Stimulated activated CD8-positive, alpha-beta memory T cell treated with anti-CD3 and anti-CD28 coated beads, Interleukin-4, amount 100 ng/mL, for 24 hours (primary cell): ENCODE results near the gene RET.

ENCODE experiments used
- DNase-seq: peaks from one replicate; pipeline ENCODE4 v3.0.0-alpha.2; 2020; ENCODE audit warnings: low read depth

RET gene

GRCh38 chr10:43108951-43109350, 32.1 kb downstream of the RET start:
- DNase-seq = no peak

GRCh38 chr10:43109671-43110249, 32.9 kb downstream of the RET start:
- DNase-seq = no peak

GRCh38 chr10:43110338-43111071, 33.6 kb downstream of the RET start:
- no peak for DNase-seq

GRCh38 chr10:43111101-43111500, 34.2 kb downstream of the RET start:
- DNase-seq = no peak

GRCh38 chr10:43111921-43112607, 35.2 kb downstream of the RET start:
- no peak for DNase-seq

- DNase-seq = no peak
Observed at GRCh38 chr10:43112608-43112961, 35.7 kb downstream of the RET start.

GRCh38 chr10:43113201-43114087, 36.6 kb downstream of the RET start:
- DNase-seq = no peak

- no peak for DNase-seq
Observed at GRCh38 chr10:43114088-43114742, 37.3 kb downstream of the RET start.

GRCh38 chr10:43114743-43115611, 38.1 kb downstream of the RET start:
- no peak for DNase-seq

GRCh38 chr10:43115881-43116595, 39.2 kb downstream of the RET start:
- DNase-seq = no peak

- no peak for DNase-seq
Observed at GRCh38 chr10:43116596-43116995, 39.7 kb downstream of the RET start.

GRCh38 chr10:43117031-43117776, 40.3 kb downstream of the RET start:
- DNase-seq = no peak

- DNase-seq = no peak
Observed at GRCh38 chr10:43117777-43118583, 41.1 kb downstream of the RET start.

- DNase-seq = no peak
Observed at GRCh38 chr10:43118631-43119415, 42.0 kb downstream of the RET start.

GRCh38 chr10:43119416-43120115, 42.7 kb downstream of the RET start:
- DNase-seq = no peak

GRCh38 chr10:43120116-43120928, 43.5 kb downstream of the RET start:
- no peak for DNase-seq
